ENCODE measurements around the gene GEN1.

GEN1 gene

DNA sequence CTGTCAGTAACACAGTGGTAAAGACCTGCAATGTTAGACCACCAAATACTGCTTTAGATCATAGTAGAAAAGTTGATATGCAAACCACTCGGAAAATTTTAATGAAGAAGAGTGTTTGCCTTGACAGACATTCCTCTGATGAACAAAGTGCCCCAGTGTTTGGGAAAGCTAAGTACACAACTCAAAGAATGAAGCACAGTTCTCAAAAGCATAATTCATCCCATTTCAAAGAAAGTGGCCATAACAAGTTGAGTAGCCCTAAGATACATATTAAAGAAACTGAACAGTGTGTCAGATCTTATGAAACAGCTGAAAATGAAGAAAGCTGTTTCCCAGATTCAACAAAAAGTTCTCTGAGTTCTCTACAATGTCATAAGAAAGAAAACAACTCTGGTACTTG lies 27.5 kb downstream of the GEN1 start:
- H3K4me3 ChIP-seq (ENCODE audit: low read depth, low read length): no peak overlapping the region
- no peak for DNase-seq (ENCODE audit: low read depth)
- TF ChIP-seq, protein P1, sequence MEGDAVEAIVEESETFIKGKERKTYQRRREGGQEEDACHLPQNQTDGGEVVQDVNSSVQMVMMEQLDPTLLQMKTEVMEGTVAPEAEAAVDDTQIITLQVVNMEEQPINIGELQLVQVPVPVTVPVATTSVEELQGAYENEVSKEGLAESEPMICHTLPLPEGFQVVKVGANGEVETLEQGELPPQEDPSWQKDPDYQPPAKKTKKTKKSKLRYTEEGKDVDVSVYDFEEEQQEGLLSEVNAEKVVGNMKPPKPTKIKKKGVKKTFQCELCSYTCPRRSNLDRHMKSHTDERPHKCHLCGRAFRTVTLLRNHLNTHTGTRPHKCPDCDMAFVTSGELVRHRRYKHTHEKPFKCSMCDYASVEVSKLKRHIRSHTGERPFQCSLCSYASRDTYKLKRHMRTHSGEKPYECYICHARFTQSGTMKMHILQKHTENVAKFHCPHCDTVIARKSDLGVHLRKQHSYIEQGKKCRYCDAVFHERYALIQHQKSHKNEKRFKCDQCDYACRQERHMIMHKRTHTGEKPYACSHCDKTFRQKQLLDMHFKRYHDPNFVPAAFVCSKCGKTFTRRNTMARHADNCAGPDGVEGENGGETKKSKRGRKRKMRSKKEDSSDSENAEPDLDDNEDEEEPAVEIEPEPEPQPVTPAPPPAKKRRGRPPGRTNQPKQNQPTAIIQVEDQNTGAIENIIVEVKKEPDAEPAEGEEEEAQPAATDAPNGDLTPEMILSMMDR (IDR thresholded peaks at IDR 0.05; ENCODE audit: control insufficient read depth, extremely low read depth, insufficient read depth): no peak

DNA sequence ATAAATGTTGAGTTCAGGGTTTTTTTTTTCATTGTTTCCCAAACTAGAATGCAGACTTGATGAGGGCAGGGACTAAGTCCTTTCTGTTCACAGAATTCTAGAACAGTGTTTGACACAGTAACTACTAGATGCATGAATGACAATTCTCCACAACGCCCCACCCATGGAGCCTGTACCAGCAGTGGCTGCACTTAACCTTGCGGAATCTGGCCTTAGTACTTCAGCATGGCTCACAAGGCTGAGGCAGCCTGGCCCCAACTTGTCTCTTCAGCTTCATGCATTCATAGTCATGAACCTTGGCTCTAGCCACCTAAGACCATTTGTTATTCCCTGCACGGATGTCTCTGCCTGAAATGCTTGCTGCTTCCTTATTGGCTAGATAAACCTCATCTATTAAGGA lies 32.8 kb downstream of the GEN1 start:
- TF ChIP-seq, protein P1 (IDR thresholded peaks at IDR 0.05; ENCODE audit: control insufficient read depth, extremely low read depth, insufficient read depth): no peak
- DNase-seq (ENCODE audit: low read depth): no peak
- no peak overlapping the region for H3K4me3 ChIP-seq (ENCODE audit: low read depth, low read length)

DNA sequence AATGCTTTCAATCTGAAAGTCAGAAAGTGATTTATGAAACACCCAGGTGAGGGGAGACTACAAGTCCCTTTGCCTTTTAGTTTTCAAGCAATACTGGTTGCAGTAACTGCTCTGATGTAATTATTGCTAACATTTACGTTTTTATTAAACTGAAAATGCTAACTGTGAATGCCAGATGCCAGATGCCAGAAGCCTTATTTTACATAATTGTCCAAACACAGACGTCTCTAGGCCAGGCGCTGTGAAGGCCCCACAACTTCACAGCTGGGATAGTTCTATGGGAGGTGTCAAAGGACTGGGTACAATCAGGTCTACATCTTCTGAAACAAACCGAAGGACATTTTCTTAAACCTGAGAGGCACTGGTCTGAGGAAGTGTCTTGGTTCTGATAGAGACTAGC lies 34.8 kb downstream of the GEN1 start:
- TF ChIP-seq, protein P1 (IDR thresholded peaks at IDR 0.05; ENCODE audit: control insufficient read depth, extremely low read depth, insufficient read depth): no peak
- no peak overlapping the region for H3K4me3 ChIP-seq (ENCODE audit: low read depth, low read length)
- no peak for DNase-seq (ENCODE audit: low read depth)

DNA sequence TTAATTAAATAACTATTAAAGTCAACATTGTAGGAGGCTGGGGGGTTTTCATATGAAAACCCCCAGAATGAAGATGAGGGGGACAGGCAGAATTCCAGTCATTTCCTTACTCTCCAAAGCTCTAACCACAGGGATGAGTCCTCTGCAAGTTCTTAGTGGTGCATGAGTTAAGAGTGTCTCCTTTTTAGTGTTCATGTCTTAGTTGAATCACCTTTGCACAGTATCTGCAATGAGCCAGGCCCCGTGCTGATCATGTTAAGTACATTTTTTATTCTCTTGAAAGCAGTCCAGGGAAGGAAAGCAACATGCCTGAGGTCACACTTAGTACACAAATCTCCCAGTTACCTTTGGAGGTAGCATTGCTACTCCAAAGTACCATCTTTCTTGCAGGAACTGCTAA lies 36.6 kb downstream of the GEN1 start:
- no peak for DNase-seq (ENCODE audit: low read depth)
- TF ChIP-seq, protein P1 (IDR thresholded peaks at IDR 0.05; ENCODE audit: control insufficient read depth, extremely low read depth, insufficient read depth): no peak

DNA sequence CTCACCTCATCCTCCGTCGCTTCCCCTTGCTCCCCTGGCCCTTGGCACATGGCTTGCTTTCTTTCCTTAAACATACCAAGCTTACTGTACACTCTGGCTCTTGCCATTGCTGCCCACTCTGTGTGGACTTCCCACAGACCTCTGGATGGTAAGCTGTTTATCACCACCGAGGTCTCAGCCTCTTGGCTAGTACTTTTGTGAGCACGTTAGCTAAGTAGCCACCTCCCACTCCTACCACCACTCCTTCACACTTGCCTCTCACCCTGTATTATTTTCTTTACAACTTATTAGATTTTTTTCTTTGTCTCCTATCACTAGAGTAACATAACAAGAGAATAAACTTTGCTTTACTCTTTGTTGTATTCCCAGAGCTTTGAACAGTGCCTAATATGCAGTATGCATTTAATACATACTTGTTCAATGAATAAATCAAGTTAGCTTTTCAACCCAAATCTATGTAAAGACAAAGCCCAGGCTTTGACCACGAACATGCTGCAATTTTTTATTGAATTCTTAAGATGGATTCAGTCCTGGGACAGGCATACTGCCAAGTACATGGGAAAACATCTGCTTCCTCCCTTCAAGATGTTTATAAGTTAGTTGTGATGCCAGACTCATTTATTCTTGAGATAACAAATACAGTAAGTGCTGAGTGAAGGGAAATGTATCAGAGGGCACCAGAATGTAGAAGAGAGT lies 37.3 kb downstream of the GEN1 start:
- DNase-seq (ENCODE audit: low read depth): no peak
- no peak overlapping the region for H3K4me3 ChIP-seq (ENCODE audit: low read depth, low read length)
- TF ChIP-seq, protein P1 (IDR thresholded peaks at IDR 0.05; ENCODE audit: control insufficient read depth, extremely low read depth, insufficient read depth): no peak

More for the DNA sequence above, 36.6 kb downstream of the GEN1 start:
- H3K4me3 ChIP-seq (ENCODE audit: low read depth, low read length): no peak overlapping the region

DNA sequence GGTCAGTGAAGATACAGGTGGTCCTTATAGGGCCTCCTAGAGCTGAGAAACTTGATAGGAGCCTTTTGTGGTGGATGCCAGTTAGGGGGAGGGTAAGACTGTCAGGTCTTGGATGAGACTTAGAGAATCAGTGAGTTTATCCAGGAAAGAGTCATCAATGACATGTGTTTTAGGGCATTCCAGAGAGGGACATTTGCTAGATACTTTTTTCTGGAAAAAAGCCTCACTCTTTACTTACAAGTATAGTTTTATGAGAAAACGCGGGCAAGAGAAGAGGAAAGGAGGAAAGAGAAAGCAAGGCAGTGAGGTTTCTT lies 37.8 kb downstream of the GEN1 start:
- no peak for DNase-seq (ENCODE audit: low read depth)
- TF ChIP-seq, protein P1 (IDR thresholded peaks at IDR 0.05; ENCODE audit: control insufficient read depth, extremely low read depth, insufficient read depth): no peak

DNA sequence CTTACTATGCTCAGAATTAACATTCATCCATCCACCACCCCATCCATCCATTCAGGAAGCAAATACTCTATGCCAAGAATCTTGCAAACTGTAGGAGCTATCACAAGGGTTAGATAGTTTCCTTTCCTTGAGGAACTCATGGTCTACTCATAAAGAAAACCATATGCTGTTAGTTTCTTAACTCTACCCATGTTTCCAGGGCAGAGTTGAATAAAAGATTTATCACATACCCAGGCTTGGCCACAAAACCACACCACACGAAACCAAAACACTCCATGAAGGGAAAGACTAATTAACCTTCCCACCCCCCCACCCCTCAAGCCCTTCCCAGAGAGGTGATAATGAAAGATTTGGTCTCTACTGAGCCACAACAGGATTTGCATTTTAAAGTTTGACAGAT lies 38.6 kb downstream of the GEN1 start:
- no peak overlapping the region for H3K4me3 ChIP-seq (ENCODE audit: low read depth, low read length)
- DNase-seq (ENCODE audit: low read depth): no peak

More for the DNA sequence above, 37.8 kb downstream of the GEN1 start:
- no peak overlapping the region for H3K4me3 ChIP-seq (ENCODE audit: low read depth, low read length)

More for the DNA sequence above, 38.6 kb downstream of the GEN1 start:
- TF ChIP-seq, protein P1 (IDR thresholded peaks at IDR 0.05; ENCODE audit: control insufficient read depth, extremely low read depth, insufficient read depth): no peak

Data from LNCaP clone FGC (cell line).